ENCODE results near the gene TTBK1.

DNA sequence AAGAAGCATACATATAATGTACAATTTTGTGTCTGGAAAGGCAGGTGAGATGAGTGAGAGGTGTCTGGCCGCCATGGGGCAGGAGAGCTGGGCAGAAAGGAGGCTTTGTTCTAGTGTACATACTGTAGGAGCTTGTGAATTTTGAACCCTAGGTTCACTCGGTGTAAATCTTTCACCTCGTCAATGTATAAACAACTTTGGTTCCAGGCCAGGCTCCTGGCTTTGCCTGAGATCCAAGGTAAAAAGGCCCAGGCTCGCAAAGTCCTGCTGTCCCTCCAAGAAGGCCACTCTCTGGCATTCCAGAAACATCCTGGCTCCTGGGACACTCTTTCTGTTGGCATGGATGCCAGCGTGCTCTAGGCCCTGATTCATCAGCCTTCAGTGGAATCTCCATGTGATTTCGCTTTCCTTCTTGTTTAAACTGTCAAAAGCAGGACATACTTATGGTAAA, 47.6 kb downstream of the TTBK1 start:
- no peak for TF ChIP-seq POLR2A (IDR thresholded peaks at IDR 0.05; ENCODE audit: low read length)
- no peak for TF ChIP-seq GATA1 (IDR thresholded peaks at IDR 0.05; ENCODE audit: low read depth, low read length)
